ENCODE results near the gene E2F7. TPM values are rescaled to one million over a fixed set of nuclear protein-coding genes. Genes with fewer than 3 reads are reported as not detected.
"Not testable (repeated sequence)": the region's sequence is repeated elsewhere in the genome, so short reads cannot be mapped to it uniquely, and the experiment has no call there.

The E2F7 gene
- total RNA-seq, 1 donor: 23.4 TPM

- H3K4me3 ChIP-seq (ENCODE audit: low read depth, low read length): no peak overlapping the region
- TF ChIP-seq CTCF (IDR thresholded peaks at IDR 0.05; ENCODE audit: insufficient read depth, low read length): no peak
- DNase-seq (ENCODE audit: low read depth): peak; percentile 40
Observed at GRCh38 chr12:77082021-77082420, 16.7 kb upstream of the E2F7 start.

- TF ChIP-seq CTCF (IDR thresholded peaks at IDR 0.05; ENCODE audit: insufficient read depth, low read length): no peak
- no peak for DNase-seq (ENCODE audit: low read depth)
- no peak overlapping the region for H3K4me3 ChIP-seq (ENCODE audit: low read depth, low read length)
Observed at GRCh38 chr12:77079631-77080030, 14.3 kb upstream of the E2F7 start.

GRCh38 chr12:77078231-77078630, 12.9 kb upstream of the E2F7 start:
- DNase-seq (ENCODE audit: low read depth): no peak
- no peak overlapping the region for H3K4me3 ChIP-seq (ENCODE audit: low read depth, low read length)
- TF ChIP-seq CTCF (IDR thresholded peaks at IDR 0.05; ENCODE audit: insufficient read depth, low read length): no peak

- no peak for TF ChIP-seq CTCF (IDR thresholded peaks at IDR 0.05; ENCODE audit: insufficient read depth, low read length)
- no peak overlapping the region for H3K4me3 ChIP-seq (ENCODE audit: low read depth, low read length)
- no peak for DNase-seq (ENCODE audit: low read depth)
Observed at GRCh38 chr12:77076886-77077285, 11.5 kb upstream of the E2F7 start.

- H3K4me3 ChIP-seq (ENCODE audit: low read depth, low read length); DNase-seq (ENCODE audit: low read depth): not testable (repeated sequence)
Observed at GRCh38 chr12:77073894-77074293, 8.5 kb upstream of the E2F7 start.

- peak; percentile 56 for DNase-seq (ENCODE audit: low read depth)
- no peak for TF ChIP-seq CTCF (IDR thresholded peaks at IDR 0.05; ENCODE audit: insufficient read depth, low read length)
- no peak overlapping the region for H3K4me3 ChIP-seq (ENCODE audit: low read depth, low read length)
Observed at GRCh38 chr12:77072833-77073495, 7.6 kb upstream of the E2F7 start.

- no peak overlapping the region for H3K4me3 ChIP-seq (ENCODE audit: low read depth, low read length)
- DNase-seq (ENCODE audit: low read depth): no peak
- TF ChIP-seq CTCF (IDR thresholded peaks at IDR 0.05; ENCODE audit: insufficient read depth, low read length): no peak
Observed at GRCh38 chr12:77070800-77071449, 5.6 kb upstream of the E2F7 start.

Measured in fibroblast of the aortic adventitia (primary cell).